ENCODE results near the gene TNK1.

- TF ChIP-seq CTCF (IDR thresholded peaks at IDR 0.05) (no peak), POLR2A (IDR thresholded peaks at IDR 0.05) (no peak), EP300 (IDR thresholded peaks at IDR 0.05) (no peak)
Measured at GRCh38 chr17:7438656-7439460, 58.0 kb downstream of the TNK1 start.
